Sigmoid colon (tissue), 4 donors: ENCODE data around the gene TAC4.

Experiments
- EP300 ChIP-seq, 4 donors: sonication (generic); formaldehyde crosslinking; IDR thresholded peaks; one replicate each; pipeline ENCODE4 v1.6.1; 2017; ENCODE audit warnings: antibody characterized with exemption in 4 of 4
- POLR2A ChIP-seq, 2 donors: fragments of 450-650 bp; IDR thresholded peaks; one replicate each; pipeline ENCODE4 v1.6.1; 2016; ENCODE audit warnings: antibody characterized with exemption in 2 of 2, mild to moderate bottlenecking in 2 of 2, moderate library complexity in 2 of 2
- POLR2AphosphoS5 ChIP-seq, 4 donors: sonication (generic); formaldehyde crosslinking; IDR thresholded peaks; one replicate each; pipeline ENCODE4 v1.6.1; 2017; ENCODE audit warnings: antibody characterized with exemption in 4 of 4
- TF ChIP-seq, protein P1 (sequence below), 4 experiments: fragments of 450-650 bp in 3 of 4; fragments of 200-600 bp in 1 of 4; IDR thresholded peaks; one replicate each; pipeline ENCODE4 v1.5.1; 2016 to 2019; ENCODE audit warnings: antibody characterized with exemption in 4 of 4, mild to moderate bottlenecking in 3 of 4, moderate library complexity in 2 of 4

DNA sequence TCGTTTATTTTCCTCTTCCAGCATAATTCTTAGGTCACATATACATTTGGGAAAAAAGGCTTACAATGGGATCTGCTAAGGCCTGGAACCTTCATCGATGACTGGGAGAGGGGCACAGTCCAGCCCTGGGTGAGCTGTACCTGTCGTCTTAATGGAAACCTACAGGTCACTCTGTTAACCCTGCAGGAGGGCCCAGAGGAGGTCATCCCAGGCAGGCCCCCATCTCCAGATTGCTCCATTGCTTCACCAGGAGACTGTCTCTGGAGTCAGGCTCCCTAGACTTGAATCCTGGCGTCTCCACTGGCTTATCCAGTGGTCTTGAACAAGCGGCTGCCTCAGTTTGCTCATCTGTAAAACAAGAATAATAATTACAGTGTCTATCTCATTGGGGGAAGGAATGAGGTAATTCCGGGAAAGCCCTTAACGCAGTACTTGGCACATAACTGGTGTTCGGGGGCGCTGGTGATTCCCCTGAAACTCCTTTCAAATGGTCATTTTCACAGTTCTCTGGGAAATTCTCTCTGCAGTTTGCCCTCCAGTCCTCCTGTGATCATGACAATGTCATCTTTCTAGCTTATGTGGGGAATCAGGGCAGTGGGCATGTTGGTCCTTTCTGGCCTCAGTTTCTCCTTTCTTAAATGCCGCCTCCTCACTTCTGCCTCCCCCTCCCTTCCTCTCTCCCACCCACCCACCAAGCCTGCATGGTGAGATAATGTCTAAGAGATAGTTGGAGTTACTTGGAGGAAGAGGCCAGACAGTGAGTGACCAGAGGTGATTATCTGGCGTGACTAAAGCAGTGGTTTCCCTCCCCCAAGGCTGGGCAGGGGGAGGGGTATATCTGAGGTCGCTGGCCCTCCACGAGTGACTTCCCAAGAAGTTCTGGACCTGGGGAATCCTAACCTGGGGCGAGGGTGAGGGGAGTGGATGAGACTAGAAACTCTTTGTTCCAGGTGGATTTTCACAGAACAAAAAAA, 31.3 kb upstream of the TAC4 start:
- TF ChIP-seq POLR2AphosphoS5 (IDR thresholded peaks at IDR 0.05) (no peak), EP300 (IDR thresholded peaks at IDR 0.05) (no peak), POLR2A (IDR thresholded peaks at IDR 0.05) (no peak)
- TF ChIP-seq, protein P1, sequence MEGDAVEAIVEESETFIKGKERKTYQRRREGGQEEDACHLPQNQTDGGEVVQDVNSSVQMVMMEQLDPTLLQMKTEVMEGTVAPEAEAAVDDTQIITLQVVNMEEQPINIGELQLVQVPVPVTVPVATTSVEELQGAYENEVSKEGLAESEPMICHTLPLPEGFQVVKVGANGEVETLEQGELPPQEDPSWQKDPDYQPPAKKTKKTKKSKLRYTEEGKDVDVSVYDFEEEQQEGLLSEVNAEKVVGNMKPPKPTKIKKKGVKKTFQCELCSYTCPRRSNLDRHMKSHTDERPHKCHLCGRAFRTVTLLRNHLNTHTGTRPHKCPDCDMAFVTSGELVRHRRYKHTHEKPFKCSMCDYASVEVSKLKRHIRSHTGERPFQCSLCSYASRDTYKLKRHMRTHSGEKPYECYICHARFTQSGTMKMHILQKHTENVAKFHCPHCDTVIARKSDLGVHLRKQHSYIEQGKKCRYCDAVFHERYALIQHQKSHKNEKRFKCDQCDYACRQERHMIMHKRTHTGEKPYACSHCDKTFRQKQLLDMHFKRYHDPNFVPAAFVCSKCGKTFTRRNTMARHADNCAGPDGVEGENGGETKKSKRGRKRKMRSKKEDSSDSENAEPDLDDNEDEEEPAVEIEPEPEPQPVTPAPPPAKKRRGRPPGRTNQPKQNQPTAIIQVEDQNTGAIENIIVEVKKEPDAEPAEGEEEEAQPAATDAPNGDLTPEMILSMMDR (IDR thresholded peaks at IDR 0.05): no peak
